Panc1 (cell line): Measurements from ENCODE around the gene NFU1. TPM values are rescaled to one million over a fixed set of nuclear protein-coding genes. Genes with fewer than 3 reads are reported as not detected.

Experiments
- ATAC-seq: fragments of 200-7000 bp; cut with Tn5 transposase; 2 replicates; pipeline ENCODE4 v1.9.1; 2020; ENCODE audit warnings: mild to moderate bottlenecking, moderate library complexity
- Bru-seq: library from RNA; stranded (reverse); fragments of 400-500 nt; gene quantifications from one replicate; lab custom pipeline; 2021; lab: Mats Ljungman, UMichigan
- BruChase-seq, 2 experiments: library from RNA; stranded (reverse); fragments of 400-500 nt; gene quantifications; one replicate each; lab custom pipeline; 2021; lab: Mats Ljungman, UMichigan
- BruUV-seq: library from RNA; stranded (reverse); fragments of 400-500 nt; replicated peaks from 2 replicates; lab custom pipeline; 2021; lab: Mats Ljungman, UMichigan
- CTCF ChIA-PET: fragments of 300-600 bp; sonication (Branson Sonifier 250); formaldehyde crosslinking; loops from one replicate; lab custom pipeline; 2022; ENCODE audit warnings: antibody characterized with exemption; lab: Charles Lee
- POLR2A ChIA-PET: fragments of 300-600 bp; sonication (Branson Sonifier 250); formaldehyde crosslinking; loops from one replicate; lab custom pipeline; 2022; ENCODE audit warnings: antibody characterized with exemption; lab: Charles Lee
- DNase-seq: peaks from one replicate; pipeline ENCODE4 v3.0.0-alpha.2; 2010; ENCODE audit warnings: low read depth, low spot score
- H3K27ac ChIP-seq: 2 replicates; pipeline ENCODE4 v1.5.1; 2011; ENCODE audit warnings: mild to moderate bottlenecking, low read length, inconsistent platforms
- H3K27me3 ChIP-seq: fragments of 200-500 bp; sonication (Bioruptor generic); 2 replicates; pipeline ENCODE4 v1.6.0; 2014; ENCODE audit warnings: low read length, inconsistent platforms; ENCODE audit not compliant: control insufficient read depth, insufficient read depth
- H3K36me3 ChIP-seq: fragments of 200-500 bp; sonication (Bioruptor generic); 2 replicates; pipeline ENCODE4 v1.5.1; 2014; ENCODE audit warnings: inconsistent platforms, mild to moderate bottlenecking, low read length, moderate library complexity; ENCODE audit not compliant: control insufficient read depth, insufficient read depth
- H3K4me1 ChIP-seq: 2 replicates; pipeline ENCODE4 v1.5.1; 2011; ENCODE audit warnings: inconsistent platforms, mild to moderate bottlenecking, low read length, moderate library complexity; ENCODE audit not compliant: control insufficient read depth, insufficient read depth
- H3K4me3 ChIP-seq, 2 experiments: 2 replicates each; pipeline ENCODE4 v1.5.1; 2011 to 2012; ENCODE audit warnings: low read depth in 2 of 2, low read length in 2 of 2, mild to moderate bottlenecking in 2 of 2, inconsistent platforms in 1 of 2, moderate library complexity in 1 of 2
- H3K9me3 ChIP-seq: fragments of 200-500 bp; sonication (Bioruptor generic); 2 replicates; pipeline ENCODE4 v1.5.1; 2014; ENCODE audit warnings: low read depth, mild to moderate bottlenecking, inconsistent platforms, low read length, moderate library complexity; ENCODE audit not compliant: control insufficient read depth, insufficient read depth
- POLR2AphosphoS5 ChIP-seq: IDR thresholded peaks from 2 replicates; pipeline ENCODE4 v1.6.1; 2012; ENCODE audit warnings: mild to moderate bottlenecking, low read depth, low read length, moderate library complexity
- SIN3A ChIP-seq: IDR thresholded peaks from 2 replicates; pipeline ENCODE4 v1.6.1; 2012; ENCODE audit warnings: low read depth, mild to moderate bottlenecking, low read length, moderate library complexity, borderline replicate concordance; ENCODE audit not compliant: insufficient read depth
- TCF7L2 ChIP-seq: IDR thresholded peaks from 2 replicates; pipeline ENCODE4 v1.6.1; 2011; ENCODE audit warnings: mild to moderate bottlenecking, low read depth, low read length, inconsistent platforms
- in situ Hi-C: cut with HindIII; loops from 2 replicates; pipeline ENCODE4 v1.10.0; 2016; ENCODE audit warnings: low sequenced_read_pairs, low pct_unique_long_range_greater_than_20kb
- intact Hi-C: fragments of 100-400 bp; cut with micrococcal nuclease; formaldehyde crosslinking; loops from one replicate; pipeline ENCODE4 v1.10.0; 2022; ENCODE audit not compliant: unreplicated experiment
- long read RNA-seq: library from polyadenylated mRNA; unstranded; transcript quantifications from one replicate; pipeline ENCODE4 v2.0.0, GENCODE V29; 2021; ENCODE audit not compliant: unreplicated experiment
- polyA plus RNA-seq: library from polyadenylated mRNA; unstranded; fragments of >200 nt; gene quantifications from one replicate; pipeline ENCODE4 v1.2.1, GENCODE V29; 2012; ENCODE audit warnings: missing spikeins; ENCODE audit not compliant: insufficient read length
- total RNA-seq: library from RNA; stranded (reverse); gene quantifications from one replicate; pipeline ENCODE4 v1.2.1, GENCODE V29; 2021; ENCODE audit not compliant: unreplicated experiment
- TF ChIP-seq, protein P1 (sequence below): fragments of 450-650 bp; IDR thresholded peaks from 2 replicates; pipeline ENCODE4 v1.5.1; 2017; ENCODE audit warnings: mild to moderate bottlenecking
- TF ChIP-seq, protein P2 (sequence below), 2 experiments: IDR thresholded peaks; 2 replicates each; pipeline ENCODE4 v1.6.1; 2011 to 2012; ENCODE audit warnings: low read depth in 2 of 2, control low read depth in 1 of 2, low read length in 1 of 2, mild to moderate bottlenecking in 1 of 2, moderate library complexity in 1 of 2; ENCODE audit not compliant: insufficient read depth in 1 of 2

The NFU1 gene
- total RNA-seq (42.9 TPM), Bru-seq, nascent RNA (percentile 57 among the genes with signal in this experiment), BruChase-seq, experiment 1, labeled RNA remaining after a 2-hour chase (percentile 49 among the genes with signal in this experiment), BruChase-seq, experiment 2, labeled RNA remaining after a 6-hour chase (percentile 53 among the genes with signal in this experiment)
- 25.5 TPM for polyA plus RNA-seq
- long read RNA-seq, transcript NFU1-203 (8 exons, 1,467 nt) = major isoform, 10 of 26 reads
- long read RNA-seq, partial matches to known transcripts = 11 of 26 reads
- long read RNA-seq, other reads (novel, unspliced or antisense) = 2 of 26 reads

DNA sequence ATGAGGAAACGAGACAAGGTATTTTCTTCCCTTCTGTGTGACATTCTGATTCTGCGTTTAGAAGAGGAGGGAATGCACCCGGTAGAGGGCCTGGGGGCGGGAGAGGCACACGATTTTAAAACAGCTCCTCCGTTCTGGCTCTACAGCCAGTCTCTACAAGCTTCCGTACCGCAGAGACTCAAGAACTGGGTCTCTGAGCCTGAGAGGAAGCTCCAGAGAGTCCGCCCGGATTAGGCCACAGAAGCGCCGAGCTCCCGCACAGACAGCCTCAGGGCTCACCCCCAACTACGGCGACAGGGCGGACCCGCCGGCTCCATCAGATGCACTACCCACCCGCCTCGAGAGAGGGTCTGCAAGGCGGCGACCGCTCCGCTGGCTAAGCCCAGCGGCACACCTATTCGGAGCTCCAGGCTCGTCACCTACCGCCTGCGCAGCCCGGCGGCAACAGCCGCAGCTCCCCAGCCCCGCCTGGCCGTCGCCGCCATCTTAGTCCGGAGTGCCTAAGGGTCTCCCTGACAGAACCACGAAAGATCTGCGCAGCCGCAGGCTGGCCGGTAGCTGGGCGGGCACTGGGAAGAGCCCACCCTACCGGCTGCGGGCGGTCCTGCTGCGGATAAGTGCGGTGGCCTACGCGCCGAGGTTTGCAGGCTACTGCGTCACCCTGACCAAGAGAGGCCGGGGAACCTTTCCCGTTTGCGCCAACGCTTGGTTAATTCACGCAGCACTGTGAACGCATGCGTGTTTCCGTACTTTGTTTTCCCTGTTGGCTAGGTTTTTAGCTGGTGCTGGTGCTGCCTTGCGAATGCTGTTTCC is at the start of gene NFU1:
NFU1 (minus strand) TSS at position 498 of the 813 bp plus-strand sequence; CDS start at position 485, 13 bp downstream.
- H3K27me3 ChIP-seq = no peaks in the 10 kb centered on the region
- peak within 1 kb of the TSS; percentile 92 for H3K4me3 ChIP-seq
- intact Hi-C loops (no loop called here), in situ Hi-C loops (no loop called here)
- DNase-seq (peak; percentile 73), ATAC-seq (peak; percentile 99)
- ChIA-PET POLR2A (interaction anchor here (0.6 kb wide), 1 partner anchor 20 kb away, joined by 4 read pairs; no protein-coding TSS in a partner anchor), CTCF (interaction anchor here (0.9 kb wide), 2 partner anchors 110 to 288 kb away, joined by 3 read pairs; no protein-coding TSS in a partner anchor)
- TF ChIP-seq SIN3A = 0 out of 2 replicates have a peak, but pooled peaks have one; percentile 60
- TF ChIP-seq TCF7L2 = no peak
- TF ChIP-seq, protein P1, sequence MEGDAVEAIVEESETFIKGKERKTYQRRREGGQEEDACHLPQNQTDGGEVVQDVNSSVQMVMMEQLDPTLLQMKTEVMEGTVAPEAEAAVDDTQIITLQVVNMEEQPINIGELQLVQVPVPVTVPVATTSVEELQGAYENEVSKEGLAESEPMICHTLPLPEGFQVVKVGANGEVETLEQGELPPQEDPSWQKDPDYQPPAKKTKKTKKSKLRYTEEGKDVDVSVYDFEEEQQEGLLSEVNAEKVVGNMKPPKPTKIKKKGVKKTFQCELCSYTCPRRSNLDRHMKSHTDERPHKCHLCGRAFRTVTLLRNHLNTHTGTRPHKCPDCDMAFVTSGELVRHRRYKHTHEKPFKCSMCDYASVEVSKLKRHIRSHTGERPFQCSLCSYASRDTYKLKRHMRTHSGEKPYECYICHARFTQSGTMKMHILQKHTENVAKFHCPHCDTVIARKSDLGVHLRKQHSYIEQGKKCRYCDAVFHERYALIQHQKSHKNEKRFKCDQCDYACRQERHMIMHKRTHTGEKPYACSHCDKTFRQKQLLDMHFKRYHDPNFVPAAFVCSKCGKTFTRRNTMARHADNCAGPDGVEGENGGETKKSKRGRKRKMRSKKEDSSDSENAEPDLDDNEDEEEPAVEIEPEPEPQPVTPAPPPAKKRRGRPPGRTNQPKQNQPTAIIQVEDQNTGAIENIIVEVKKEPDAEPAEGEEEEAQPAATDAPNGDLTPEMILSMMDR = peak; percentile 69
- peak; percentile 91 for TF ChIP-seq POLR2AphosphoS5
- BruUV-seq = no TSS peak
- H3K36me3 ChIP-seq = no peaks in the 10 kb centered on the region; the same call in 1 of the 2 replicates
- peaks cover 13% of the 10 kb centered on the region for H3K4me1 ChIP-seq
- peak within 1 kb of the TSS; percentile 98 for H3K27ac ChIP-seq
- no peaks in the 10 kb centered on the region for H3K9me3 ChIP-seq

GRCh38 chr2:69483696-69484095 is 46.5 kb upstream of the NFU1 start:
- TF ChIP-seq TCF7L2 = no peak
- TF ChIP-seq POLR2AphosphoS5 = no peak
- TF ChIP-seq, protein P2, sequence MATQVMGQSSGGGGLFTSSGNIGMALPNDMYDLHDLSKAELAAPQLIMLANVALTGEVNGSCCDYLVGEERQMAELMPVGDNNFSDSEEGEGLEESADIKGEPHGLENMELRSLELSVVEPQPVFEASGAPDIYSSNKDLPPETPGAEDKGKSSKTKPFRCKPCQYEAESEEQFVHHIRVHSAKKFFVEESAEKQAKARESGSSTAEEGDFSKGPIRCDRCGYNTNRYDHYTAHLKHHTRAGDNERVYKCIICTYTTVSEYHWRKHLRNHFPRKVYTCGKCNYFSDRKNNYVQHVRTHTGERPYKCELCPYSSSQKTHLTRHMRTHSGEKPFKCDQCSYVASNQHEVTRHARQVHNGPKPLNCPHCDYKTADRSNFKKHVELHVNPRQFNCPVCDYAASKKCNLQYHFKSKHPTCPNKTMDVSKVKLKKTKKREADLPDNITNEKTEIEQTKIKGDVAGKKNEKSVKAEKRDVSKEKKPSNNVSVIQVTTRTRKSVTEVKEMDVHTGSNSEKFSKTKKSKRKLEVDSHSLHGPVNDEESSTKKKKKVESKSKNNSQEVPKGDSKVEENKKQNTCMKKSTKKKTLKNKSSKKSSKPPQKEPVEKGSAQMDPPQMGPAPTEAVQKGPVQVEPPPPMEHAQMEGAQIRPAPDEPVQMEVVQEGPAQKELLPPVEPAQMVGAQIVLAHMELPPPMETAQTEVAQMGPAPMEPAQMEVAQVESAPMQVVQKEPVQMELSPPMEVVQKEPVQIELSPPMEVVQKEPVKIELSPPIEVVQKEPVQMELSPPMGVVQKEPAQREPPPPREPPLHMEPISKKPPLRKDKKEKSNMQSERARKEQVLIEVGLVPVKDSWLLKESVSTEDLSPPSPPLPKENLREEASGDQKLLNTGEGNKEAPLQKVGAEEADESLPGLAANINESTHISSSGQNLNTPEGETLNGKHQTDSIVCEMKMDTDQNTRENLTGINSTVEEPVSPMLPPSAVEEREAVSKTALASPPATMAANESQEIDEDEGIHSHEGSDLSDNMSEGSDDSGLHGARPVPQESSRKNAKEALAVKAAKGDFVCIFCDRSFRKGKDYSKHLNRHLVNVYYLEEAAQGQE (IDR thresholded peaks at IDR 0.05; ENCODE audit: insufficient read depth in 1 of 2, low read depth in 2 of 2, low read length in 1 of 2) = no peak
- no peak for TF ChIP-seq SIN3A
- TF ChIP-seq, protein P1 = no peak
- Histone ChIP-seq H3K27me3 (no peaks in the 10 kb centered on the region), H3K27ac (no peak overlapping the region), H3K4me1 (no peaks in the 10 kb centered on the region), H3K36me3 (0 out of 2 replicates have a peak, but pooled peaks cover 3% of the 10 kb centered on the region), H3K9me3 (no peaks in the 10 kb centered on the region), H3K4me3 (no peak overlapping the region)
- BruUV-seq = no TSS peak
- intact Hi-C loops (no loop called here), in situ Hi-C loops (no loop called here)
- no peak for ATAC-seq
- ChIA-PET POLR2A (no interaction called here), CTCF (no interaction called here)
- no peak for DNase-seq
